8988T (cell line): ENCODE results near the gene STK32B.

Experiments
- DNase-seq: peaks from one replicate; pipeline ENCODE4 v3.0.0; 2011

STK32B gene

GRCh38 chr4:5127556-5127955, 76.3 kb downstream of the STK32B start:
- DNase-seq, result no peak

DNA sequence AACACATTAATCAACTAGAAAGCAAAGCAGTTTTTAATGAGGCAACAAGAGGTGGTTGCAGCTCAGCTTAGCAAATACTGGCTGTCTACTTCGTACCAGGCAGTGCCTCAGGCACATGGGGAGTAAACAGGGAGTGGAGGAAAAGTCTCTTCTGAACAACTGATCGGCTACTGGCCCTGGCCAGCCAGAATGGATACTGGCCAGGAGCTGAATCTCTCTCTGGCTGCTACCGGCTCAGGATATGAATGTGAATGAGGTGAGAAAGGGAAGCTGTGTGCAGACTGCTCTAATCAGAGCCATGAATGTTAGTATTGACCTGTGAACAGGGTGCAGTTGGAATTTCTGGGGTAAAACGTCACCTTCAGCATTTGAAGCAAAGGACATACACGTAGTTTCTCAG, 77.3 kb downstream of the STK32B start:
- DNase-seq, result no peak

DNA sequence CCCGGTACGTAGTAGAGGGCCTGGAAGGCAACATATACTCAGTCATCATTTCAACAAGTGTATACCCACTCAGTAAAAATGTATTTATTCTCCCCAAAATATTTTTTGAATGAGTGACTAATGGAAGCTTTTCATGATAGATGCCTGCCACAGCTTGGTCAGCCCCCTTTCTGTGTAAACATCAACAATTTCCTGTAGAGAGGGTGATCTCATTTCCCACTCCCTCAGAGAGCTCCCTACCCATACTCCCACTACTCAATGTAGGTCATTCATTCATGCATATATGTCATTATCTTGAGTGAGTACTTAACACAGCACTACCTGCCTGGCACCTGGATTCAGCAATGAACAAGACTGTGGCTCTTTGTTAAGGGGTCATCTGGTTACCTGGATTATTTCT, 81.9 kb downstream of the STK32B start:
- DNase-seq, result no peak

DNA sequence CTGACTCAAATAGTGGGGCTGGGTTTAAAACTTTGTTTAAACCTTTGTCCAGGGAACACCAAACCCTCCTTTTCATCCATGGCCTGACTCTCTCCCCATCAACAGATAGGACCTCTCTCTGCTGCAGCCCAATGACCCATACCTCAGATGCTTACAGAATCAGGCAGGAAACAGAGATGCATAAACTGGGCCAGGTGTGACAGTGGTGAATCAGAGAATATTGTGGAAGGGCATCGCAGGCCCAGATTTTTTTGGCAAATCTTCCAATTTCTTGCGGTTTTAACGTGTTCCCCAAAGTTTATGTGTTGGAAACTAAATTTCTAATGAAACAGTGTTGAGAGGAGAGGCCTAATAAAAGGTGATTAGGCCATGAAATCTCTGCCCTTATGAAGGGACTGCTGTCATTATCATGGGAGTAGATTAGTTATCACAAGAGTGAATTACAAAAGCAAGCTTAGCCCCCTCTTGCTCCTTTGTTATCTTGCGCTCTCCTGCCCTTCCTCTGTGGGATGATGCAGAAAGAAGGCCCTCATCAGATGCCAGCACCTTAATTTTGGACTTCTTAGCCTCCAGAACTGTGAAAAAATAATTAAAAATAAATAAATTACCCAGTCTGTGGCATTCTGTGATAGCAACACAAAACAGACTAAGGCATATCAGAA, 82.8 kb downstream of the STK32B start:
- DNase-seq, result no peak

DNA sequence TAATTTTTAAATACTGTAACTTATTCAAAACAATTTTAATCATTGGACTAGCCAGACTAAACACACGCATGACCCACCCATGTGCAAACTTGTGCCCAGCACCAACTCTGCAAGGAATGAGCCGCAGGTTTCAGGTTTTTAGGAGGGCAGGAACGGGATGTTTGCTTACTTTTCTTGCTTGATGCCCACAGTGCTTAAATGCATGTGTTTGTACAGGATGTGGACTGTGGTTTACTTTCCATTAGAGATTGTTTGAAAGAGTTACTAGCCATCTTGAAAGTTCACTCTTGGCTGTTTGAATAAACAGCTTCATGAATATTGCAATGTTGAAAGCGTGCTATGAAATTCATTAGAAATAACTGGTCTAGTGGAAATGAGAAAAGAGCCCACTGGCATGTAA, 83.3 kb downstream of the STK32B start:
- DNase-seq, result no peak

GRCh38 chr4:5137226-5137625, 85.9 kb downstream of the STK32B start:
- no peak for DNase-seq

GRCh38 chr4:5137927-5138326, 86.6 kb downstream of the STK32B start:
- no peak for DNase-seq

- no peak for DNase-seq
Observed at GRCh38 chr4:5138389-5138788, 87.1 kb downstream of the STK32B start.

- no peak for DNase-seq
Observed at GRCh38 chr4:5139141-5139540, 87.9 kb downstream of the STK32B start.

GRCh38 chr4:5141802-5142201, 90.5 kb downstream of the STK32B start:
- no peak for DNase-seq

DNA sequence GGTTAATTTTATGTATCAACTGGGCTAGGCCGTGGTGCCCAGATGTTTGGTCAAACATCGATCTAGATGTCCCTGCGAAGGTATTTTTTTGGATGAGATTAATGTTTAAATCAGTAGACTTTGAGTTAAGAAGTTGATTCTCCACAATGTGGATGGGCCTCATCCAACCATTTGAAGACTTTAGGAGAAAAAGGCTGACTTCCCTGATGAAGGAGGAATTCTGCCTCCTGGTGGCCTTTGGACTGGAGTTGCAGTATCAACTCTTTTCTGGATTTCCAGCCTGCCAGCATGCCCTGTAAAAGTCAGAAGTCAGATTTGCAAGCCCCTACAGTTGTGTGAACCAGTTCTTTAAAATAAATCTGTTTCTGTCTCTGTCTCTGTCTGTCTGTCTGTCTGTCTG, 91.4 kb downstream of the STK32B start:
- DNase-seq, result no peak

GRCh38 chr4:5143306-5143861, 92.1 kb downstream of the STK32B start:
- DNase-seq, result no peak

DNA sequence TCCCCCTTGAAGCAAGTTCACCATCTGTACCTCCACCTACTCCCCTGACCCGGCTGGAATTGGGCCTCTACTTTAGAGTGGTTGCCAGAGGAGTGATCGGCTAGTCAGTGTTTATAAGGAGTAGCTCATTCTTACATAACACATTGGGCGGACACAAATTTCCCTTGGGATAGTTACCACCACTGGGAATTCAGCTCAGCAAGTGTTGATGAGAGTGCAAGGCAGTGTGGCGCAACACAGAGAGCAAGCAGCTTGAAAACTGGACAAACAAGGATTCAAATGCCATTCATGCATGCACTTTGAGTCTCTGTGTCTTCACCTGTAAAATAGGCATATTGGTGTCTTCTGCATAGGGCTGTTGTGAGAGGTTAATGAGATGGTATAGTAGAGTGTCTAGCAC, 92.7 kb downstream of the STK32B start:
- no peak for DNase-seq

DNA sequence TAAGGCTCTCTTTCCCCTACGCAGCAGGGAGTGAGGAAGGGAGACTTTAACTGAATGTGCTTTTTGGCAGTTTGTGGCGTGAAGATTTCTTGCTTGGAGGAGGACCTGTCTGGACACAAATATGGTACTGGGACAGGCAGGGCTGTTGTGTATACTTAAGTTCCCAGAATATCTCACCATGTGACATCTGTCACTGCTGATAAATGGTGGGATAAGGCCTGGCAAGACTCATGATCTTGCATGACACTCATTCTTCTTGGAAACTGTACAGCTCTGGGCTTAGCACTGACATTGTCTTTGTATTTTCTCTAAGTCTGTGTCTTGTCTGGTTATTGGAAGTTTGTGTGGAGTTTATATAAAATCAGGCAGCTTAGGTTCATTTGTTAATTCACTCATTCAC, 93.1 kb downstream of the STK32B start:
- no peak for DNase-seq

DNA sequence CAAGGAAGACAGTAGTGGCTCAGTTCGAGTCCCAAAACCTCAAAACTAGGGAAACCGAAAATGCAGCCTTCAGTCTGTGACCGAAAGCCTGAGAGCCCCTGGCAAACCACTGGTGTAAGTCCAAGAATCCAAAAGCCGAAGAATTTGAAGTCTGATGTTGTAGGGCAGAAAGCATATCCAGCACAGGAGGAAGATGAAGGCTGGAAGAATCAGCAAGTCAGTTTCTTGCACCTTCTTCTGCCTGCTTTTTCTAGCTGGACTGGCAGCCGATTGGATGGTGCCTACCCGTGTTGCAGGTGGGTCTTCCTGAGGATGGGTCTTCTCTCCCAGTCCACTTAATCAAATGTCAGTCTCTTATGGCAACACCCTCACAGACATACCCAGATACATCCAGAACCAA, 95.0 kb downstream of the STK32B start:
- DNase-seq, result no peak

DNA sequence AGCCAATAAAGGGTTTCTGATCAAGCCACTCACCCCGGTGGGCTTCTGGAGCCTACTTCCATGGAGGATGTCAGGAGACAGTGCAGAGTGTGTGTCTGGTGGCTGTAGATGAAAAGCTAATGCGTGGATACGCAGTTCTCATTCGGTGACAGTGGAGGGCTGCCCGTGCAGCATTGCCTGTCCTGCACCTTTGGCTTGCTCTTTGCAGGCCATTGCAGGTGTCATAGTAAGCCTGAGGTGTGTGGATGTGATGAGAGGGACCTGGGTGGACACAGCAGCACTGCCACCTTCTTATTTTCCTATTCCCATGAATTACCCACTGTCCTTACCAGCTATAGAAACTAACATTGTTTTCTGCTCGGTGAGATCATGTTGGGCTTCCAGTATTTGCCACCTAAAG, 101.2 kb downstream of the STK32B start:
- DNase-seq, result no peak

DNA sequence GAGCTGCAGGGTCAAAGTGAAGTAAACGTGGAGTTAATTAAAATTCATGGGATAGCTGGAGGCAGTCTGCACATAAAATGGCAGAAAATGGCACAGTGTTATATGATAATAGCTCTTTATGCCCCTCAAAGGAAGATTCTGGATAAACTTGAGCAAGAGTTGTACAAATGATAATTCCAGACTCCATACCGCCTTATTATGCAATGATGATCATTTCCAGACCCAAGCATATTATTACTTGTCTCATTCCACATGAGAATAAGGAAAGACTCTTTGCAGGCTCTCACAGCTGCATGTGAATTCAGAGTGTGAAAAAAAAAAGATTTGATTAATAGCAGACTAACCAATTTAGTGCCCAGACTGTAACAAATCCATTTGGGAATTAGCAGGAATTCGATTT, 105.4 kb downstream of the STK32B start:
- DNase-seq, result no peak

DNA sequence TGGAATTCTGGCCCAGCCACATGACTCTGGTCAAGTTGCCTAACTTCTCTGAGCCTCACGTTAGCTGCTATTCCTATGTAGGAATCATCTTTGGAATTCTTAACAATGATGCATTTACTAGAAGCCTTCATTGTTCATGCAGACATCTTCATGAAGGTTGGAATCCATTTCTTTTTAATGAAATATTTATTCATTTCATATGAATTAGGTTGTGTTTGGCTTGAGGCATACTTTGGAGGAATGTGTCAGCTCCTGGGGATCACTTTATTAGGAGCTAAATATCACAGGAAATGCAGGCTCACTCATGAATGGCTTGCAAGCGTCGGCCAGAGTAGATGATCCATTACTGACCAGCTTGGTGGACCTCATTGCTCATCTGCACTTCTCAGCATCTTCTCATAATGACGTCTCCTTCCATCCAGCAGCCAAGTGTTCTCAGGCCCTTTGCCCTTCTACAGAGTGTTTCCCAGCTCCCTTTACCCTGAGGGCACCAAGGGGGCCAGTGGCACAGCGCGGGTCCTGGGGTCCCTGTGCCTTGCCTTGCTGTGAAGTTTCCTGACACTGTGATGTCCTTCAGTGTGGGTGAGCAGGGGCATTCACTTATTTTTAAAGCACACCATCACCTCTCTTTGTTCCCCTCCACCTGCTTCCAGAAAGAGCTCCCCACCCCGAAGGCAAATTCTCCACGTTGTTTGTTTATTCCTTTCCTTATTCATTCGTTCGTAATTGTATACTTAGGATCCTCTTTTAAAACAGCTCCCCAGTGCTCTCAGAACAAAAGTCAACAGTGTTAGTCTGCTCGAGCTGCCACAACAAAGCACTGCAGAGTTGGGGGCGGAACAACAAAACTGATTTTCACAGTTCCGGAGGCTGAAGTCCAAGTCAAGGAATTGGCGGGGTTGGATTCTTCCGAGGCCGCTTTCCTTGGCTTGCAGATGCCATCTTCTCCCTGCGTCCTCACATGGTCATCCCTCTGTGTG, 106.8 kb downstream of the STK32B start:
- DNase-seq, result no peak

DNA sequence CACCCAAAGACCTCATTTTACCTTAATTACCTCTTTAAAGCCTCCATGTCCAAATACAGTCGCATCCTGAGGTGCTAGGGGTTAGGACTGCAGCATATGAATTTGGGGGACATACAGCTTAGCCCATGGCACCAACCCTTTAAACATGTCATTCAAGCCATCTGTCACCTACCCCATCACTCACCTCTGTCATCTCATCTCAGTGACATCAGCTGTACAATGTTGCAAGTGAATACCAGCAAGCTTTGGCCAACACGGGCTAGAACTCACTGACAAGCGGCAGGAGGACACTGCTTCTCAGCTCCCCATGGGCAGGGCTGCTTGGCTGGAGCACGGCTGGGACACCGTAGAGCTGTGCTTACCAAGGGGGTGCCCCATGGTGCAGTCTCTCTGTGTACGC, 107.5 kb downstream of the STK32B start:
- no peak for DNase-seq

GRCh38 chr4:5160668-5161067, 109.4 kb downstream of the STK32B start:
- no peak for DNase-seq

GRCh38 chr4:5162909-5163508, 111.7 kb downstream of the STK32B start:
- no peak for DNase-seq

DNA sequence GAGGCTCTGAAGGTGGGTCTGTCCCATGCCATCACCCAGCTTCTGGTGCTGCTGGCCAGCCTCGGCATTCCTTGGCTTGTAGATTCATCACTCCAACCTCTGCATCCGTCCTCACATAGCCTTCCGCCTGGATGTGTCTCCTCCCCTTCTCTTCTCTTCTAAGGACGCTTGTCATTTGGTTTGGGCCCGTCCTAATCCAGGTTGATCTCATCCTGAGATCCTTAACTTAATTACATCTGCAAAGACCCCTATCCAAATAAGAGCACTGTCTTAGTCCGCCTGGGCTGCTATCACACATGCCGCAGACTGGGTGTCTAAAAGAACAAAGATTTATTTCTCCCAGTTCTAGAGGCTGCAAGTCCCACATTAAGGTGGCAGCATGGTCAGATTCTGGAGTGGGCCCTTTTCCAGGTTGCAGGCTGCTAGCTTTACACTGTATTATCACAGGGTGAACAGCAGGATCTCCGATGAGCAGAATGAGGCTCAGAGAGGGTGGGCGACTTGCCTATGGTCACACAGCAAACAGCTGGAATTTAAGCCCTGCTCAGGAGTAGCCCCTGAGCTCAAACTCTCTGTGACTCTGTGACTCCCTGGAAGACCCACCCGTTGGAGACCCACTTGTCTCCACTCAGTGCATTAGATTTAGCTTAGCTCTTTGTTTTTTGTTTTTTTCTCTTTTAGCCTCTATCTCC, 113.1 kb downstream of the STK32B start:
- DNase-seq, result no peak
